GM12865 (cell line): ENCODE measurements around the gene CLIC6.

Experiments
- DNase-seq: peaks from one replicate; pipeline ENCODE4 v3.0.0; 2010; ENCODE audit warnings: low read depth
- H3K4me3 ChIP-seq: 2 replicates; pipeline ENCODE4 v1.5.1; 2011; ENCODE audit warnings: mild to moderate bottlenecking, low read depth, low read length, control low read depth
- CTCF ChIP-seq: IDR thresholded peaks from 2 replicates; pipeline ENCODE4 v1.5.1; 2011; ENCODE audit warnings: low read length, control low read depth, low read depth, inconsistent platforms; ENCODE audit not compliant: insufficient read depth; ENCODE audit errors: missing control alignments

CLIC6 gene

GRCh38 chr21:34754690-34755647 is 86.2 kb downstream of the CLIC6 start:
- H3K4me3 ChIP-seq, result no peak overlapping the region
- TF ChIP-seq CTCF, result no peak
- DNase-seq, result no peak

- no peak for DNase-seq
- H3K4me3 ChIP-seq, result no peak overlapping the region
- TF ChIP-seq CTCF, result no peak
Measured at GRCh38 chr21:34761758-34762330, 93.0 kb downstream of the CLIC6 start.

- TF ChIP-seq CTCF, result no peak
- no peak overlapping the region for H3K4me3 ChIP-seq
- DNase-seq, result no peak
Measured at GRCh38 chr21:34762786-34763185, 94.0 kb downstream of the CLIC6 start.

GRCh38 chr21:34764715-34765284 is 96.0 kb downstream of the CLIC6 start:
- no peak overlapping the region for H3K4me3 ChIP-seq
- TF ChIP-seq CTCF, result no peak
- no peak for DNase-seq

GRCh38 chr21:34765619-34766018 is 96.8 kb downstream of the CLIC6 start:
- H3K4me3 ChIP-seq, result no peak overlapping the region
- no peak for TF ChIP-seq CTCF
- DNase-seq, result no peak

GRCh38 chr21:34766862-34767261 is 98.1 kb downstream of the CLIC6 start:
- H3K4me3 ChIP-seq, result no peak overlapping the region
- DNase-seq, result no peak
- no peak for TF ChIP-seq CTCF
